CD14-positive monocyte (primary cell): ENCODE results near the gene ACSL1. TPM values are rescaled to one million over a fixed set of nuclear protein-coding genes. Genes with fewer than 3 reads are reported as not detected.

Source experiments
- DNase-seq, 3 donors: peaks; one replicate each; pipeline ENCODE4 v3.0.0-alpha.2; 2011 to 2022
- H2AFZ ChIP-seq: 2 replicates; pipeline ENCODE4 v1.6.0; 2012; ENCODE audit warnings: mild to moderate bottlenecking, low read depth, low read length, inconsistent platforms; ENCODE audit not compliant: insufficient read depth, poor library complexity, severe bottlenecking
- H3K27ac ChIP-seq, 2 donors: 1 replicate in 1 of 2; 2 replicates in 1 of 2; pipeline ENCODE4 v1.5.1; 2012 to 2013; ENCODE audit warnings: low read length in 2 of 2, control low read depth in 1 of 2, inconsistent platforms in 1 of 2, low read depth in 1 of 2, mild to moderate bottlenecking in 1 of 2
- H3K27me3 ChIP-seq, 2 donors: one replicate each; pipeline versions ENCODE4 v1.6.0 to v1.6.1; 2011 to 2013; ENCODE audit warnings: low read length in 2 of 2; ENCODE audit not compliant: control insufficient read depth in 2 of 2, insufficient read depth in 2 of 2
- H3K36me3 ChIP-seq, 2 donors: replicated peaks in 1 of 2; 1 replicate in 1 of 2; 2 replicates in 1 of 2; pipeline versions ENCODE4 v1.5.1 to v1.6.1; 2012 to 2013; ENCODE audit warnings: low read length in 2 of 2, control low read depth in 1 of 2, inconsistent platforms in 1 of 2, mild to moderate bottlenecking in 1 of 2; ENCODE audit not compliant: insufficient read depth in 2 of 2, control insufficient read depth in 1 of 2
- H3K4me1 ChIP-seq, 2 donors: 1 replicate in 1 of 2; 2 replicates in 1 of 2; pipeline versions ENCODE4 v1.5.1 to v1.6.1; 2012 to 2013; ENCODE audit warnings: low read length in 2 of 2, control low read depth in 1 of 2, inconsistent platforms in 1 of 2, mild to moderate bottlenecking in 1 of 2, moderate library complexity in 1 of 2; ENCODE audit not compliant: insufficient read depth in 2 of 2, control insufficient read depth in 1 of 2
- H3K4me2 ChIP-seq: replicated peaks from 2 replicates; pipeline ENCODE3; 2012; ENCODE audit warnings: low read length, moderate library complexity, mild to moderate bottlenecking; ENCODE audit not compliant: poor library complexity, severe bottlenecking; ENCODE audit errors: extremely low read depth
- H3K4me3 ChIP-seq, 3 experiments: fragments of 200-600 bp in 1 of 3; sonication (generic) in 1 of 3; replicated peaks in 1 of 3; 1 replicate in 2 of 3; 2 replicates in 1 of 3; pipeline ENCODE4 v1.5.1; 2011 to 2013; ENCODE audit warnings: low read length in 3 of 3, mild to moderate bottlenecking in 3 of 3, control low read depth in 2 of 3, low read depth in 2 of 3, inconsistent platforms in 1 of 3, moderate library complexity in 1 of 3
- H3K79me2 ChIP-seq: 2 replicates; pipeline ENCODE4 v1.6.0; 2012; ENCODE audit warnings: mild to moderate bottlenecking, control low read depth, inconsistent platforms, low read length, moderate library complexity; ENCODE audit not compliant: insufficient read depth
- H3K9ac ChIP-seq: 2 replicates; pipeline ENCODE4 v1.6.0; 2017; ENCODE audit warnings: low read length, mild to moderate bottlenecking; ENCODE audit not compliant: insufficient read depth, poor library complexity, severe bottlenecking
- H3K9me3 ChIP-seq, 2 donors: replicated peaks in 1 of 2; 1 replicate in 1 of 2; 2 replicates in 1 of 2; pipeline versions ENCODE4 v1.5.1 to v1.6.1; 2012 to 2013; ENCODE audit warnings: low read length in 2 of 2, control low read depth in 1 of 2; ENCODE audit not compliant: control insufficient read depth in 1 of 2, insufficient read depth in 1 of 2
- H4K20me1 ChIP-seq: 2 replicates; pipeline ENCODE4 v1.6.0; 2012; ENCODE audit warnings: mild to moderate bottlenecking, low read length, control low read depth, moderate library complexity; ENCODE audit not compliant: insufficient read depth
- H3K27ac Mint-ChIP-seq, 7 donors: one replicate each; pipeline ENCODE4 v1.8.0; 2020; ENCODE audit warnings: mild to moderate bottlenecking in 7 of 7, mixed read lengths in 7 of 7, moderate library complexity in 6 of 7, inconsistent platforms in 2 of 7
- H3K27me3 Mint-ChIP-seq, 3 donors: one replicate each; pipeline ENCODE4 v1.8.0; 2021 to 2022; ENCODE audit warnings: low read depth in 3 of 3, mild to moderate bottlenecking in 3 of 3, mixed read lengths in 3 of 3, moderate library complexity in 3 of 3, inconsistent platforms in 1 of 3
- H3K36me3 Mint-ChIP-seq, 2 donors: one replicate each; pipeline ENCODE4 v1.8.0; 2020; ENCODE audit warnings: mixed read lengths in 2 of 2, inconsistent platforms in 1 of 2, mild to moderate bottlenecking in 1 of 2
- H3K4me1 Mint-ChIP-seq: one replicate; pipeline ENCODE4 v1.8.0; 2020; ENCODE audit warnings: mild to moderate bottlenecking, mixed read lengths
- H3K4me3 Mint-ChIP-seq, 2 donors: one replicate each; pipeline ENCODE4 v1.8.0; 2020; ENCODE audit warnings: mild to moderate bottlenecking in 2 of 2, mixed read lengths in 2 of 2, moderate library complexity in 1 of 2
- H3K9me3 Mint-ChIP-seq, 7 donors: one replicate each; pipeline ENCODE4 v1.8.0; 2020 to 2022; ENCODE audit warnings: mixed read lengths in 7 of 7, mild to moderate bottlenecking in 6 of 7, moderate library complexity in 6 of 7, inconsistent platforms in 2 of 7
- WGBS: methylation state at CpG from one replicate; pipeline ENCODE4 v1.1.5; 2013; ENCODE audit warnings: missing lambda C conversion rate; ENCODE audit not compliant: insufficient coverage; 5-methylcytosine and 5-hydroxymethylcytosine counted together
- intact Hi-C, 2 donors: fragments of 100-400 bp; cut with micrococcal nuclease; formaldehyde crosslinking; loops; one replicate each; pipeline versions ENCODE4 v1.15.0 to v1.15.1; 2023
- polyA plus RNA-seq, 3 donors: library from polyadenylated mRNA; depleted of rRNA in 1 of 3; unstranded in 2 of 3; stranded (reverse) in 1 of 3; fragments of 300-500 nt in 2 of 3; fragments of >200 nt in 1 of 3; fragmentation: Illumina TruSeq in 2 of 3; gene quantifications; 1 replicate in 2 of 3; 2 replicates in 1 of 3; pipeline ENCODE4 v1.2.3, GENCODE V29; 2012 to 2021
- TF ChIP-seq, protein P1 (sequence below): fragments of 200-600 bp; IDR thresholded peaks from one replicate; pipeline ENCODE4 v1.8.0; 2022; ENCODE audit warnings: antibody characterized with exemption, mild to moderate bottlenecking

Gene ACSL1
- polyA plus RNA-seq, 3 donors, result 72.4 to 115 (median 115) TPM

DNA sequence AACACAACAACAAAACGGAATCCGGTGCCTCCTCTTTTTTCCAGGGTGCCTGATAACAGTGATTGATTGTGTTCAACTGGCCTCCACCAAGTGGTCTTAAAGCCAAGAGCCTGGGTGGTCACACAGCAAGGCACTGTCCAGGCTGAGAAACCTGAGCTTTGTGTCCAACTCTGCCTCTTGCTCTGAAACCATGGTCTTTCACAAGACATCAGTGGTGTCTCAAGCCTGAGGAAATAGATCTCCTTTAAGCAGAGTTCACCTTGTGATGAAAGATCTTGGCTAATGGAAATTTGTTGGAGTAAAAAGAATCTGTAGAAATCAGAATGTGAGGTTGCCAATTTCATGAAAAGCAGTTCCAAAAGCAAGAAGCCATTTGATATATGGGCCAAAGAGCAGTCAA lies 47.3 kb upstream of the ACSL1 start:
- peaks cover 0 to 3% (median 2%) of the 10 kb centered on the region in 3 donors for H3K27me3 Mint-ChIP-seq
- H3K27ac ChIP-seq, result no peak overlapping the region
- peaks cover 15% of the 10 kb centered on the region for H3K4me1 Mint-ChIP-seq
- H3K4me3 ChIP-seq, result no peak overlapping the region
- no peaks in the 10 kb centered on the region for H3K36me3 ChIP-seq
- intact Hi-C loops, result no loop called here
- H3K36me3 Mint-ChIP-seq, result no peaks in the 10 kb centered on the region
- WGBS, result 100% methylated on average over 2 of the region's 2 CpGs
- no peak overlapping the region for H3K9ac ChIP-seq
- H3K4me1 ChIP-seq, result peaks cover 5 to 7% of the 10 kb centered on the region in 2 donors
- H2AFZ ChIP-seq, result no peak overlapping the region
- peaks cover 0 to 3% (median 0%) of the 10 kb centered on the region in 7 donors for H3K9me3 Mint-ChIP-seq
- H3K27ac Mint-ChIP-seq, result peak overlapping the region in 2 of 7 donors; percentile 52 to 67
- H3K4me2 ChIP-seq, result no peak overlapping the region
- H3K4me3 Mint-ChIP-seq, result no peak overlapping the region
- no peaks in the 10 kb centered on the region for H3K9me3 ChIP-seq
- H4K20me1 ChIP-seq, result no peaks in the 10 kb centered on the region
- TF ChIP-seq, protein P1, sequence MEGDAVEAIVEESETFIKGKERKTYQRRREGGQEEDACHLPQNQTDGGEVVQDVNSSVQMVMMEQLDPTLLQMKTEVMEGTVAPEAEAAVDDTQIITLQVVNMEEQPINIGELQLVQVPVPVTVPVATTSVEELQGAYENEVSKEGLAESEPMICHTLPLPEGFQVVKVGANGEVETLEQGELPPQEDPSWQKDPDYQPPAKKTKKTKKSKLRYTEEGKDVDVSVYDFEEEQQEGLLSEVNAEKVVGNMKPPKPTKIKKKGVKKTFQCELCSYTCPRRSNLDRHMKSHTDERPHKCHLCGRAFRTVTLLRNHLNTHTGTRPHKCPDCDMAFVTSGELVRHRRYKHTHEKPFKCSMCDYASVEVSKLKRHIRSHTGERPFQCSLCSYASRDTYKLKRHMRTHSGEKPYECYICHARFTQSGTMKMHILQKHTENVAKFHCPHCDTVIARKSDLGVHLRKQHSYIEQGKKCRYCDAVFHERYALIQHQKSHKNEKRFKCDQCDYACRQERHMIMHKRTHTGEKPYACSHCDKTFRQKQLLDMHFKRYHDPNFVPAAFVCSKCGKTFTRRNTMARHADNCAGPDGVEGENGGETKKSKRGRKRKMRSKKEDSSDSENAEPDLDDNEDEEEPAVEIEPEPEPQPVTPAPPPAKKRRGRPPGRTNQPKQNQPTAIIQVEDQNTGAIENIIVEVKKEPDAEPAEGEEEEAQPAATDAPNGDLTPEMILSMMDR, result no peak
- H3K79me2 ChIP-seq, result no peaks in the 10 kb centered on the region
- DNase-seq, result no peak
- H3K27me3 ChIP-seq, result no peaks in the 10 kb centered on the region

DNA sequence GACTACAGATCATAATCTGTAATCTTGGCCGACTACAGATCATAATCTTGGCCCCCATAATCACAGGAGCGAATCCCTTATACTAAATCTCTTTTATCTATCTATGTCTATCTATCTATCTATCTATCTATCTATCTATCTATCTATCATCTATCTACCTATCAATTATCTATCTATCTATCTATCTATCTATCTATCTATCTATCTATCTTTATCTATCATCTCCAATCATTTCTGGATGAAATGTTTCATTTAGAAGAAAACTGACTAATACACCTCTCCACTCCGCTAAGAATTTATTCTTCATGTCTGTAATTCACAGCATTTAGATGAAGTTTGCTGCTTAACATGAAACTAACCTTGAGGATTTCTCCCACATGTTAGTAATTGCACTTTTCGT lies 45.0 kb upstream of the ACSL1 start:
- no peak overlapping the region for H3K27ac ChIP-seq
- no peaks in the 10 kb centered on the region for H3K9me3 ChIP-seq
- H3K4me1 Mint-ChIP-seq, result peaks cover 29% of the 10 kb centered on the region
- no peaks in the 10 kb centered on the region for H3K36me3 ChIP-seq
- TF ChIP-seq, protein P1, result no peak
- H3K27me3 Mint-ChIP-seq, result peaks cover 0 to 3% (median 2%) of the 10 kb centered on the region in 3 donors
- H3K27ac Mint-ChIP-seq, result no peak overlapping the region
- no peak overlapping the region for H3K4me2 ChIP-seq
- peaks cover 0 to 3% (median 0%) of the 10 kb centered on the region in 7 donors for H3K9me3 Mint-ChIP-seq
- no peak overlapping the region for H3K9ac ChIP-seq
- H3K4me3 ChIP-seq, result no peak overlapping the region
- WGBS, result 79% methylated on average over 2 of the region's 4 CpGs
- no peaks in the 10 kb centered on the region for H3K79me2 ChIP-seq
- H3K36me3 Mint-ChIP-seq, result no peaks in the 10 kb centered on the region
- intact Hi-C loops, result no loop called here
- no peak overlapping the region for H2AFZ ChIP-seq
- no peak for DNase-seq
- H3K27me3 ChIP-seq, result no peaks in the 10 kb centered on the region
- no peak overlapping the region for H3K4me3 Mint-ChIP-seq
- H3K4me1 ChIP-seq, result peaks cover 20 to 28% of the 10 kb centered on the region in 2 donors
- H4K20me1 ChIP-seq, result no peaks in the 10 kb centered on the region
